SHP77 treated with DMSO at 0.1 percent for 48 hours (cell line): ENCODE data around the gene ADCK2.
"Not testable (repeated sequence)": the region's sequence is repeated elsewhere in the genome, so short reads cannot be mapped to it uniquely, and the experiment has no call there.

Experiments
- DNase-seq: peaks from one replicate; lab custom pipeline; 2025; lab: John Stamatoyannopoulos, UW

ADCK2 gene

GRCh38 chr7:140673063-140673773 lies 473 bp downstream of the ADCK2 start:
- no peak for DNase-seq

- DNase-seq = no peak
Measured at GRCh38 chr7:140673774-140674155, 1.0 kb downstream of the ADCK2 start.

- no peak for DNase-seq
Measured at GRCh38 chr7:140674356-140674800, 1.6 kb downstream of the ADCK2 start.

GRCh38 chr7:140674899-140675701 lies 2.4 kb downstream of the ADCK2 start:
- no peak for DNase-seq

GRCh38 chr7:140675726-140676125 lies 3.0 kb downstream of the ADCK2 start:
- no peak for DNase-seq

GRCh38 chr7:140676306-140676705 lies 3.6 kb downstream of the ADCK2 start:
- no peak for DNase-seq

- DNase-seq = not testable (repeated sequence)
Measured at GRCh38 chr7:140676956-140677355, 4.2 kb downstream of the ADCK2 start.

- DNase-seq = no peak
Measured at GRCh38 chr7:140677496-140677895, 4.8 kb downstream of the ADCK2 start.

- DNase-seq = no peak
Measured at GRCh38 chr7:140678081-140678815, 5.5 kb downstream of the ADCK2 start.

- DNase-seq = no peak
Measured at GRCh38 chr7:140678816-140679130, 6.0 kb downstream of the ADCK2 start.

GRCh38 chr7:140679186-140679585 lies 6.4 kb downstream of the ADCK2 start:
- no peak for DNase-seq

- DNase-seq = no peak
Measured at GRCh38 chr7:140680886-140681285, 8.1 kb downstream of the ADCK2 start.

- no peak for DNase-seq
Measured at GRCh38 chr7:140681766-140682165, 9.0 kb downstream of the ADCK2 start.

GRCh38 chr7:140683657-140684056 lies 10.9 kb downstream of the ADCK2 start:
- no peak for DNase-seq

- no peak for DNase-seq
Measured at GRCh38 chr7:140684066-140684950, 11.6 kb downstream of the ADCK2 start.

GRCh38 chr7:140685407-140686087 lies 12.8 kb downstream of the ADCK2 start:
- no peak for DNase-seq

GRCh38 chr7:140686921-140687320 lies 14.2 kb downstream of the ADCK2 start:
- no peak for DNase-seq

- no peak for DNase-seq
Measured at GRCh38 chr7:140688341-140688740, 15.6 kb downstream of the ADCK2 start.

- no peak for DNase-seq
Measured at GRCh38 chr7:140689199-140690152, 16.7 kb downstream of the ADCK2 start.
